Activated CD4-positive, alpha-beta T cell treated with anti-CD3 and anti-CD28 coated beads for 1 hour (primary cell): ENCODE measurements around the gene PCGF1.

Source experiments
- DNase-seq: peaks from one replicate; pipeline ENCODE4 v3.0.0-alpha.2; 2020

Gene PCGF1

DNA sequence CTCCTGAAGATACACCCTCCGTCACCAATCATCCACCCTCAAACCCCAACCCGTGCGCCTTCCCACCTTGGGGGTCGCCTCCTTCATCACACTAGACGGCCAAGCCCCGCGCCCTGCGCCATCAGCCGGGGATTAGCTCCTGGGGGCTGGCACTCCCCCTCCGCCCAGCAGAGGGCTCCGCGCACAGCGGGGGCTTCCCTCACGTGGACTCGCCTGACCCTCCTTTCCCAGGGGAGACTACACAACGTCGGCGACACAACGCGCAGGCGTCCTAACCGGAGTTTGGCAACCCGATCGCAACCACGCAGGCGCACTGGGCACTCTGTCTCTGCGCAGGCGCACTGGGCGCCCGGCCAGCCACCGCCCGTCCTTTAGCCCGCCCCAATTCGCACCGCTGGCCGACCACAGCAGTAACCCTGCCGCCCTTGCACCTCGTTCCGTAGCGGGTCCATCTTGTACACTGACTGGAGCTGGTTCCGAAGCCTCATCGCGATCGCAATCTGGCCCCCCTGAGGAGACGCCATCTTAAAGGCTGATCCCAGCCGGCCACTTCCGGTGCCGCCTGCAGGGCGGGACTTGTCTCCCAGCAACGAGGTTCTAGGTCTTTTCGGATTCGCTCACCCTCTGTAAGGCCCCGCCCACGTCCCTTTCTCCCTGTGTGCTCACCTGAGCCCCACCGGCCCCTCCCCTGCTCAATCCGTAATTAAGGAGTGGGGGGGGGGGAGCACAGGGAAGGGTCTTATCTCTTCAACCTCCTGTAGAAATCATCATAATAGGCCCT is at the start of gene PCGF1:
Gene PCGF1 (minus strand): TSS at position 551 of the 781 bp plus-strand sequence. CDS start 27 bp downstream, at position 524.
- DNase-seq, result peak; percentile 97

DNA sequence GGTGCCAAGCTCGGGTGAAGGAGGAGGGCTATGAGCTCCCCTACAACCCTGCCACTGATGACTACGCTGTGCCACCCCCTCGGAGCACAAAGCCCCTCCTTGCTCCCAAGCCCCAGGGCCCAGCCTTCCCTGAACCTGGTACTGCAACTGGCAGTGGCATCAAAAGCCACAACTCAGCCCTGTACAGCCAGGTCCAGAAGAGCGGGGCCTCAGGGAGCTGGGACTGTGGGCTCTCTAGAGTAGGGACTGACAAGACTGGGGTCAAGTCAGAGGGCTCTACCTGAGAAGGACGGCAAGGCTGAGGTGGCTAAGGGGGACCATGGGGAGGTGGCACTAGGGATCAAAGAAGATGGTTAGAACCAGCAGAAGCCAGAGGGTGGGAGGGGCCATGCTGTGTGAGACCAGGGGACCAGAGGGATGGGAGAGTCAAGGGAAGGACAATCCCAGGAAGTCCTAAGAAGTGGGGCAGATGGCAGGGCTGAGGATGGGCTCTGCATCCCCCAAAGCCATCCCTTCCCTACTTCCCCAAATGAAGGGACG is 49.4 kb upstream of the PCGF1 start:
- no peak for DNase-seq

GRCh38 chr2:74556159-74556558 is 48.7 kb upstream of the PCGF1 start:
- DNase-seq, result no peak

DNA sequence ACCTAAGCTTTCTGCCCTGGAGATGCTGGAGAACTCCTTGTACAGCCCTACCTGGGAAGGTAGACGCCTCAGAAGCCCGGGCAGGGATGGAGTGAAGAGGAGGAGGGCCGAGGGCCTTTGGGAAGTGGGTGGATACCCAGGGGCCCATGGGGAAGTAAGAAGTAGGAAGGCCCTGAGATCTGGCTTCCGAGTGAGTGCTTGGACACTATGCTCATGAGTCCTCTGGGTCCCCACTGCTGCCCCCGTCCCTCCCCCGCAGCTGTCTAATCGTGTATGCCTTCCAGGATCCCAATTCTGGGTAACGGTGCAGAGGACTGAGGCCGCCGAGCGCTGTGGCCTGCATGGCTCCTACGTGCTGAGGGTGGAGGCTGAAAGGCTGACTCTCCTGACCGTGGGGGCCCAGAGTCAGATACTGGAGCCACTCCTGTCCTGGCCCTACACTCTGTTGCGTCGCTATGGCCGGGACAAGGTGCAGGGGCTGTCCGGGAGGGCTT is 48.2 kb upstream of the PCGF1 start:
- no peak for DNase-seq

DNA sequence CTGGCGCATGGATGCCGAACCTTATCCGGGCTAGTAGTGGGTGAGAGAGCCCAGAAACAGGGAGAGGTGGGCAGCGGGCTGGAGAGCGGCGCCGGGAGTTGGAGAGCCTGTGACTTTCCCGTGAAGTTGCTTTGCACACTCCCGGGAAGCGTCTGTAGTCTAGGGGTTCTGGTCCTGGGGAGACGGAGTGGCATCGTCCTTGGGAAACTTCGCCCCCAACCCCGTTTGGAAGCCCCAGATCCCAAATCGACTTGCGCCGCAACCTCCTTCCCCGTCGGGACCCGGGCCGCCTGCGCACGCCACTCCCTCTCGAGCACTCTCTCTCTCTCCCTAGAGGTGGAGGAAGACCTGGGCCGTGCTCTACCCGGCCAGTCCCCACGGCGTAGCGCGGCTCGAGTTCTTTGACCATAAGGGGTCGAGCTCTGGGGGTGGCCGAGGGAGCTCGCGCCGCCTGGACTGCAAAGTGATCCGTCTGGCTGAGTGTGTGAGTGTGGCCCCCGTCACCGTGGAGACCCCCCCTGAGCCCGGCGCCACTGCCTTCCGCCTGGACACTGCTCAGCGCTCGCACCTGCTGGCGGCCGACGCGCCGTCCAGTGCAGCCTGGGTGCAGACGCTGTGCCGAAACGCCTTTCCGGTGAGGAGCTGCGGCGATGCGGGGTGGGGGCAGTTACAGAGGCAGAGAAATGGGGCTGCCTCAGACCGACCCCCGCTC is 47.5 kb upstream of the PCGF1 start:
- DNase-seq, result peak; percentile 22

DNA sequence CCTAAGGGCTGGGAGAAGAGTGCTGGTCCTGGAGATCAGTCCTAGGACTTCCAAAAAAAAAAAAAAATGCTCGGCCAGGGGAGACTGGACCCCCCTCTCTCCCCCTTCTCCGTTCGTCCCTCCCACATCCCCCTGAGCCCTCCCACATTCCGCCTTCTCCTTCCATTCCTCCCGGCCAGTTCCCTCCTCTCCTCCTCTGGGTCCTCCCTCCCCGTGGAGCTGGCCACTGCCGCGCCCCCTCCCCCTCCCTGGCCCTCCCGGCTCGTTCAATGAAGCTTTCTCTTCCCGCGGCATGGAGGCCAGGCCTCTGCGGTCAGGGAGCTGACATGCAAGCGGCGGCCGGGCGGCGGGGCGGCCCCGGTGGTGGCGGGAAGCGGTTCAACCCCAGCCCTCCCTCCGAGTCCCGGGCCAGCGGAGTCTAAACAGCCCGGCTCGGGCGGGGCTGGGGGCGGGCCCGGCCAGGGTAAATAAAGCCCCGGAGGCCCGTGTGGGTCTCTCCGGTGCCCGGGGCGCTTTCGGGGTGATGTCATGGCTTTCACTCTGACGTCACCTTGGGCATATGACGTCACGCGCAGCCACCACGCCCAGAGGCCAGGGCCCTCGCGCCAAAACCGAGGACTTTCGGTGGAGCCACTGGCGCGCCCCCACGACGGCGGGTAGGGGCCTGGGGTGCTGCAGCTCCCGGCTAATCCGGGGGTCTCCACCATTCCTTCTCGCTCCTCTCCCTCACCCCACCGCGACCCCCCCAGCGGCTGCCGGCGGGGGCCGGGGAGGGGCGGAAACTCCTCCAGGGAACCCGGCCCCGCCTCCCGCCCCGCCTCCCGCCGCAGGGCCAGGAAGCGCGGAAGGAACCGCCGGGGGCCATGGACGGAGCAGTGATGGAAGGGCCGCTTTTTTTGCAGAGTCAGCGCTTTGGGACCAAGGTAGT is 46.7 kb upstream of the PCGF1 start, which contains the start of the genes DOK1 and LOXL3:
Gene DOK1 (plus strand): TSS at position 829 of the 928 bp plus-strand sequence. CDS start 35 bp downstream, at position 864.
Gene LOXL3 (minus strand): TSS at position 51 of the 928 bp plus-strand sequence. CDS start 1,308 bp downstream, outside the sequence.
- DNase-seq, result peak; percentile 67

DNA sequence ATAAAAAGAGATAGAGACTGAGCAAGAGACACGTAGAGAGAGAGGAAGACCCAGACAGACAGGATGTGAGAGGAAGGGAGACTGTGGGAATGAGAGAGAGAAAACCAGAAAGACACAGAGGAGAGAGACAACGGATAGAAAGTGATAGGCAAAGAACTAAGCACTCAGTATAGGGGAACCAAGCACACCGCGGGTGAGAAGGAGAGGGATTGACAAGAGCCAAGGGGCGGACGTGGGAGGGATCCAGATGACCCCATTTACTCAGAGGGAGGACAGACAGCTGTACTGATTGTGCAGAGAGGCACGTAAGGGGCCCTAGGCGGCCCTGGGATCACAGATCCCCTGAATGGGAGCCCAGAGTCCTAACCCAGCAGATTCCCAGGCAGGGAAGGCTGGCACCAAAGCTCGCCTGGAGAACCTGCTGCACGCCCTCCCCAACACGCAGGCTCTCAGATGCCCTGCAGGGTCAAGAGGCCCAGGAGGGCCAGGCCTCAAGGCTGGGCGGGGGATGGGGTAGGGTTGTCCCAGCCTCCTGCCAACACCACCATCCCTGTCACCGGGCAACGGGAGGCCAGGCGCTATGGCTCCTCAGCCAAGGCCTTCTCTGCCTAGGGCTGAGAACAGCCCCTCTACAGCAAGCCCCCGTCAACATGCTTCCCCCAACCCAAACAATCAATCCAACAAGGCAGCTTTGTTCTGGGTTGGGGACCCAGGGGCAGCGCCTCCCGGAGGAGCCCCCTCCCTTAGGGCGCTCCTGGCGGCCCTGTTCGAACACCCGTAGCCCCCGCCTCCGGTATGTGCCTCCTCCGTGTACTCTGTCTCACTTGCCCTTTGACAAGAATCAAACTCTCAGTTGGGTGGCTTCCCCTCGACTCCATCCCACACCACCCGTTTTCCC is 45.7 kb upstream of the PCGF1 start:
- no peak for DNase-seq

- DNase-seq, result no peak
Measured at GRCh38 chr2:74551942-74552913, 44.7 kb upstream of the PCGF1 start.

DNA sequence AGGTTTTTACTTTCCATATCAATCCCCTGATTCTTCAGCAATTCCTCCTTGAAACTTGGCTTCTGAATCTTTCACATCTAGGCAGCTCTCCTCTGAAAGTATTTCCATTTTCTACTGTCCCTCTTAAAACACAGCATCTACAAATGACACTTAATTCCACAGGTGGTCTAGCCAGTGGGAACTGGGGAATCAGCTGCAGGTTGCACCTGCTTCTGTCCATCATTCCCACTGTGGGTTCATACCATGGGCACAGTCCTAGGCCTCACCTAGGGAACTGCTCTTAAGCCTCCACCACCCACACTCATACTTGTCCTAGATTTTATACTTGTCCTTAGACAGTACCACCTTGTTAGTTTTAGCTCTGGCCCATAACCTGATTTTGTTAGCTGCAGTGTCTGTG is 44.0 kb upstream of the PCGF1 start:
- DNase-seq, result no peak

DNA sequence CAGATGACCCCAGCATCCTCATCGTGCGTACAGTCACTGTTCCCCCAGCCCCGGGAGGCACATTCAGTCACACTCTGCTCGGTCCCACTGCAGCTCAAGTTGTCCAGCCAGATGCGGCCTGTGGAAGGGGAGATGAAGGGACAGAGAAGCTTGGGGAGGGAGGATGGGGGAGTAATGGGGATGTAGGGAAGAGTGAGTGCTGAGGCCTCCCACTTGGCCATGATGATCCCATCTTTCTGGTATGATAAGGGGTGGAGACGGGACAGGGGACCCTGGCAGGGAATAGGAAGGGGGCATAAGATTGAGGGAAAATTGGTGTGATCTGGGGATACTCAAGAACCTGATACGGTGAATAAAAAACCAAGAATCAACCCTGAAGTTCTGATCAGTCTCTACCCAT is 42.7 kb upstream of the PCGF1 start:
- DNase-seq, result no peak

DNA sequence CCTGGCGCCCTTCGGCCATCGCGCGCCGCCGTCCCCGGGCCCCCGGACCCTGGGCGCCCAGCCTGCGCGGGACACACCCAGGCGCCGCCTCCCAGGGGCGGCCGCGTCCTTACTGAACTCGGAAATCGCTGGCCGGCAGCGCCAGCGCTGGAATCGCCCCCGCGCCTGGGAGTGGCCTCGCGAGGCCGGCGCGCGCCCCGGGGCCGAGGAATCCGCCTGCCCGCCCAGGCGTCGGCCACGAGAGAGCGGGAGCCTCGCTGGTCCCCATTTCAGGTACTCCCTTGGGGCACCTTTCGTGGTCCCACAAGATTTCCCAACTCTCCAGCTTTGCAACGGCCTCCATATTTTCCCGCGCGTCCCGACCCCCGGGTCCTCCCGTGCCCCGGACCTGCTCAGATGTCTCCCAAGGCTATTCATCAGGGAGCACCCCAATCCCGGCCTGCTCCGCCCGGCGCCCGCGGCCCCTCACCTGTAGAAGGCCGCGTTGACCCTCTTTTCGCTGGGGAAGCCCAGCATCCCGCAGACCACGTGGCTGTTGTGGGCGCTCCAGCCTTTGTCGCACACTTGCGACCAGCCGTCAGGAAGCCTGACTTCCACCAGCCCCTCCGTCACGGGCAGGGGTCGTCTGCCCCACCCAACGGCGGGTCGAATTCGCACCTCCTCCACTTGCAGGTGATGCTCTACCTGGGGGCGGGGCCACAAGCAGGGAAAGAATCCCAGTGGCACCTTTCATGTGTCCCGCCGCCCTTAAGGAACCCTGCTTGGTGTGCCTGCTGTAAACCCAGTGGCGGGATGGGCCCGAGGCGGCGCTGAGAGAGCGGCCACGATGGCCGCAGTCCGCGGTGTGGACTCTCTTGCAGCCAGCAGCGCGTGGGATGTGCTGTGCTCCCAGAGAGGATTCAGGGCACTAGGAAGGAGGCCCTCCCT is 41.7 kb upstream of the PCGF1 start:
- DNase-seq, result no peak

- no peak for DNase-seq
Measured at GRCh38 chr2:74548285-74548899, 40.9 kb upstream of the PCGF1 start.

DNA sequence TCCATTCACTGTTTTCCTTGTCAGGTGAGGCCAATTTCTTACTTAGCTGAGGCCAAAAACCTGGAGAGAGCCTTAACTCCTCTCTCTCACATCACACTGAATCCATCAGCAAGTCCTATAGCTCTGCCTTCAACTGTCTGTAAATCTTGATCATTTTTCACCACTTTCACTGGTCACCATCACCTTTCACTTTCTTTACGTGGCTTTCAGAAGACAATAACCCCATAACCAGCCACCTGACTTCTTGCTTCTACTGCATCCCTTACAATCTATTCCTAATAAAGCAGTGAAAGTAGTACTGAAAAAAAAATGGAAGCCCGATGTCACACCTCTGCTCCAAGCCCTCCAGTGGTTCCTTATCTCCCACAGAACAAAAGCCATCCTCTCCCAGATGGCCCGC is 38.5 kb upstream of the PCGF1 start:
- no peak for DNase-seq

DNA sequence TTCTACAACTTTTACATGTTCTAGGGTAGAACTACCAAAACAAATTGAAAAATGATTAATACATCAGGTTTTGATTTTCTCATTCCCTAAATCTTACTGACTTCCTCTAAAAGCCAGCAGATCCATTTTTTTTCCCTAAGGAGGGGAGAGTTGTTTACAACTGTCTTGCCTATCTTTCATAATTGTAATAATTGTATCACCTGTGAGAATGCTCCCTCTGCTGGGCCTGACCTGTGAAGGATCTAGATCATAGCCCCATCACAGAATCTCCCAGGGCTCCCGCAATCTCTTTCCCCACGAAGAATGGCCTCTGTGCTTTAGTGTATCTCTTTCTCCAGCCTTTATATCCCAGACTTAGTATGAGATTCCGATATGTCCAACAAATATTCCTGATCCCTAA is 37.1 kb upstream of the PCGF1 start:
- DNase-seq, result no peak

DNA sequence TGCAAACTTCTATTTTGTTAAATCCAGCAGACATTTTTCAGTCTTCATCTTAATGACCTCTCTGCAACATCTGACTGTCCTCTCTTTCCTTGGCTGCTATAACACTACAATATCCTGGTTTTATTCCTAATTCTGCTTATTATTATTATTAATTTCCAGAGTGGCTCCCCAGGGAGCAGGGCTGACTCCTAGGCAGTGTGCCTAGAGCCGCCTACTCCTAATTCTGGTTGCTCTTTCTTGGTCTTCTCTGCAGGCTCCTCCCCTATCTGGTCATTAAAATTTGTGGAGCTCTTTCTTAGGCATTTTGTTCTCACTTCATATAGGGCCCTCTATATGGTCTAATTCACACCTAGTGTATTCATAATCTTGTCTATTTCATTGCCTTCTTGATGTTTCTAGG is 35.5 kb upstream of the PCGF1 start:
- DNase-seq, result no peak

GRCh38 chr2:74540291-74540690 is 32.8 kb upstream of the PCGF1 start:
- no peak for DNase-seq

- DNase-seq, result no peak
Measured at GRCh38 chr2:74538881-74539339, 31.4 kb upstream of the PCGF1 start.

- DNase-seq, result no peak
Measured at GRCh38 chr2:74537140-74537539, 29.6 kb upstream of the PCGF1 start.
